Measurements from ENCODE around the gene CFAP299.

GRCh38 chr4:80334568-80334967 is 962 bp upstream of the CFAP299 start:
- no peak for TF ChIP-seq KDM4B (IDR thresholded peaks at IDR 0.05; ENCODE audit: borderline replicate concordance in 2 of 2, low read depth in 1 of 2)
- TF ChIP-seq HCFC1 (IDR thresholded peaks at IDR 0.05; ENCODE audit: low read depth, low read length): no peak
- no peak for TF ChIP-seq ZNF121 (CRISPR knock-in tag; conservative IDR thresholded peaks at IDR 0.05)
- TF ChIP-seq ZBTB49 (CRISPR knock-in tag; IDR thresholded peaks at IDR 0.05; ENCODE audit: borderline replicate concordance): no peak
- no peak for TF ChIP-seq EP300 (IDR thresholded peaks at IDR 0.05; ENCODE audit: low read length)
- TF ChIP-seq FOXM1 (IDR thresholded peaks at IDR 0.05; ENCODE audit: low read depth): no peak
- no peak for TF ChIP-seq FOXM1 (CRISPR knock-in tag; IDR thresholded peaks at IDR 0.05; ENCODE audit: low read depth)
- TF ChIP-seq, protein P1, sequence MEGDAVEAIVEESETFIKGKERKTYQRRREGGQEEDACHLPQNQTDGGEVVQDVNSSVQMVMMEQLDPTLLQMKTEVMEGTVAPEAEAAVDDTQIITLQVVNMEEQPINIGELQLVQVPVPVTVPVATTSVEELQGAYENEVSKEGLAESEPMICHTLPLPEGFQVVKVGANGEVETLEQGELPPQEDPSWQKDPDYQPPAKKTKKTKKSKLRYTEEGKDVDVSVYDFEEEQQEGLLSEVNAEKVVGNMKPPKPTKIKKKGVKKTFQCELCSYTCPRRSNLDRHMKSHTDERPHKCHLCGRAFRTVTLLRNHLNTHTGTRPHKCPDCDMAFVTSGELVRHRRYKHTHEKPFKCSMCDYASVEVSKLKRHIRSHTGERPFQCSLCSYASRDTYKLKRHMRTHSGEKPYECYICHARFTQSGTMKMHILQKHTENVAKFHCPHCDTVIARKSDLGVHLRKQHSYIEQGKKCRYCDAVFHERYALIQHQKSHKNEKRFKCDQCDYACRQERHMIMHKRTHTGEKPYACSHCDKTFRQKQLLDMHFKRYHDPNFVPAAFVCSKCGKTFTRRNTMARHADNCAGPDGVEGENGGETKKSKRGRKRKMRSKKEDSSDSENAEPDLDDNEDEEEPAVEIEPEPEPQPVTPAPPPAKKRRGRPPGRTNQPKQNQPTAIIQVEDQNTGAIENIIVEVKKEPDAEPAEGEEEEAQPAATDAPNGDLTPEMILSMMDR (IDR thresholded peaks at IDR 0.05 in 2 of 3, conservative IDR thresholded peaks at IDR 0.05 in 1 of 3; ENCODE audit: insufficient read depth in 2 of 3, low read depth in 1 of 3, low read length in 3 of 3): no peak

Measured in K562 (cell line).